SU-DHL-6 (cell line): ENCODE results near the gene ZKSCAN1.

ENCODE experiments used
- H2AFZ ChIP-seq: fragments of 200-600 bp; sonication (generic); 2 replicates; pipeline ENCODE4 v1.6.1; 2014; ENCODE audit warnings: low read depth, mild to moderate bottlenecking, moderate library complexity, mixed read lengths, antibody characterized with exemption, low read length; ENCODE audit not compliant: severe bottlenecking
- H3F3A ChIP-seq: fragments of 200-600 bp; shearing (Covaris generic); 2 replicates; pipeline ENCODE4 v1.6.0; 2016; ENCODE audit warnings: antibody characterized with exemption, mild to moderate bottlenecking; ENCODE audit not compliant: insufficient read depth
- H3K27ac ChIP-seq: fragments of 200-600 bp; sonication (generic); 2 replicates; pipeline ENCODE4 v1.5.1; 2016; ENCODE audit warnings: low read depth, mild to moderate bottlenecking, low read length, moderate library complexity, mixed read lengths
- H3K27me3 ChIP-seq: fragments of 200-600 bp; sonication (generic), shearing (Covaris generic); 2 replicates; pipeline ENCODE4 v1.6.0; 2014; ENCODE audit warnings: mild to moderate bottlenecking, low read length
- H3K36me3 ChIP-seq: fragments of 200-600 bp; sonication (generic); 2 replicates; pipeline ENCODE4 v1.6.1; 2014; ENCODE audit warnings: mild to moderate bottlenecking, low read length, mixed read lengths
- H3K4me2 ChIP-seq: fragments of 300-600, 200-600 bp; shearing (Covaris generic), sonication (generic); 2 replicates; pipeline ENCODE4 v1.6.0; 2014; ENCODE audit warnings: low read length, low read depth, mild to moderate bottlenecking; ENCODE audit not compliant: poor library complexity, severe bottlenecking
- H3K4me3 ChIP-seq: fragments of 200-600 bp; sonication (generic); 2 replicates; pipeline ENCODE4 v1.5.1; 2014; ENCODE audit warnings: antibody characterized with exemption, low read length, mild to moderate bottlenecking, mixed read lengths; ENCODE audit not compliant: insufficient read depth, poor library complexity, severe bottlenecking
- H3K79me2 ChIP-seq: fragments of 200-600 bp; sonication (generic); 2 replicates; pipeline ENCODE4 v1.6.1; 2014; ENCODE audit warnings: mild to moderate bottlenecking, low read length, moderate library complexity; ENCODE audit not compliant: insufficient read depth
- H3K9ac ChIP-seq: fragments of 200-600 bp; sonication (generic); 2 replicates; pipeline ENCODE4 v1.7.0; 2014; ENCODE audit warnings: mild to moderate bottlenecking, low read length
- H3K9me2 ChIP-seq: fragments of 200-600 bp; sonication (generic); replicated peaks from 2 replicates; pipeline ENCODE4 v1.6.1; 2014; ENCODE audit warnings: low read length; ENCODE audit not compliant: insufficient read depth
- H3K9me3 ChIP-seq: fragments of 200-600 bp; sonication (generic); 2 replicates; pipeline ENCODE4 v1.6.1; 2014; ENCODE audit warnings: low read length, mixed read lengths; ENCODE audit not compliant: insufficient read depth
- H4K20me1 ChIP-seq: fragments of 200-600 bp; sonication (generic); 2 replicates; pipeline ENCODE4 v1.6.1; 2014; ENCODE audit warnings: low read depth, mild to moderate bottlenecking, antibody characterized with exemption, low read length, moderate library complexity, mixed read lengths
- EZH2phosphoT487 ChIP-seq: fragments of 200-600 bp; sonication (generic), shearing (Covaris generic); conservative IDR thresholded peaks from 2 replicates; pipeline ENCODE4 v1.6.1; 2018; ENCODE audit warnings: mild to moderate bottlenecking, antibody characterized with exemption, low read length, moderate library complexity, mixed read lengths
- TF ChIP-seq, protein P1 (sequence below): fragments of 200-600 bp; sonication (generic); IDR thresholded peaks from one replicate; pipeline ENCODE4 v1.5.1; 2017; ENCODE audit warnings: antibody characterized with exemption, mild to moderate bottlenecking, low read length, moderate library complexity; ENCODE audit not compliant: insufficient read depth, poor library complexity, severe bottlenecking

The ZKSCAN1 gene

DNA sequence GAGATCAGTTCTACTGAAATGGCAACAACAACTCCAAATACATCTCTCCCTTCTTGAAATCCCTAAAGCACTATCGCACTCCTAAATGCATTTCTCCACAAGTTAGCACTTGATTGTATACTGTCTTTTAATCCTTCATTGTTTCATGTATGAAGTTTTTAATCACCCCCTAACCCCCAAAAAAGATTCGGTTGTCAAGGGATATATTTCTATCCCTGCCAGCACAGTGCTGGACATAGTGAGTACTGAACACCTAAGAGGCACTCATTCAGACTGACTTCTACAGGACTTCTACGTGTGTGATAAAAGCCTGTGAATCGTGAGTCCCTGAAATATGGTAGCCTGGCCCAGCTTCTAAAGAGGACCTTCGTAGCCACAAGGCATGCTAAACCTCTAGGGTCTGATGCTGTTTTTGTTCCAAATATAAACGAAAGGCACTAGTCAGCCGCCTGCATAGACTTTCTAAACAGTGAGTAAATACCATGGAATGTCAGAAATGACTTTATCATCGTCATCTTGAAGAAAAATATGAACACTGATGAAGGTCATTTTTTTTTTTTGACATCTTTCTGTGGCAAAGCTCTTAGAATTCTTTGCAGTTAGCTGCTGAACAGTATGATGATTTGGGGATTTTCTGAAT, 19.6 kb downstream of the ZKSCAN1 start:
- H3K27ac ChIP-seq: no peak overlapping the region
- no peak overlapping the region for H3K4me2 ChIP-seq
- H3K9ac ChIP-seq: no peak overlapping the region
- no peaks in the 10 kb centered on the region; the same call in 1 of the 2 replicates for H3K36me3 ChIP-seq
- H4K20me1 ChIP-seq: no peaks in the 10 kb centered on the region
- H3K27me3 ChIP-seq: no peaks in the 10 kb centered on the region
- no peaks in the 10 kb centered on the region for H3K79me2 ChIP-seq
- H3K9me3 ChIP-seq: no peaks in the 10 kb centered on the region
- H3K9me2 ChIP-seq: no peaks in the 10 kb centered on the region
- TF ChIP-seq, protein P1, sequence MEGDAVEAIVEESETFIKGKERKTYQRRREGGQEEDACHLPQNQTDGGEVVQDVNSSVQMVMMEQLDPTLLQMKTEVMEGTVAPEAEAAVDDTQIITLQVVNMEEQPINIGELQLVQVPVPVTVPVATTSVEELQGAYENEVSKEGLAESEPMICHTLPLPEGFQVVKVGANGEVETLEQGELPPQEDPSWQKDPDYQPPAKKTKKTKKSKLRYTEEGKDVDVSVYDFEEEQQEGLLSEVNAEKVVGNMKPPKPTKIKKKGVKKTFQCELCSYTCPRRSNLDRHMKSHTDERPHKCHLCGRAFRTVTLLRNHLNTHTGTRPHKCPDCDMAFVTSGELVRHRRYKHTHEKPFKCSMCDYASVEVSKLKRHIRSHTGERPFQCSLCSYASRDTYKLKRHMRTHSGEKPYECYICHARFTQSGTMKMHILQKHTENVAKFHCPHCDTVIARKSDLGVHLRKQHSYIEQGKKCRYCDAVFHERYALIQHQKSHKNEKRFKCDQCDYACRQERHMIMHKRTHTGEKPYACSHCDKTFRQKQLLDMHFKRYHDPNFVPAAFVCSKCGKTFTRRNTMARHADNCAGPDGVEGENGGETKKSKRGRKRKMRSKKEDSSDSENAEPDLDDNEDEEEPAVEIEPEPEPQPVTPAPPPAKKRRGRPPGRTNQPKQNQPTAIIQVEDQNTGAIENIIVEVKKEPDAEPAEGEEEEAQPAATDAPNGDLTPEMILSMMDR: no peak
- TF ChIP-seq EZH2phosphoT487: no peak
- H3K4me3 ChIP-seq: no peak overlapping the region
- H3F3A ChIP-seq: no peaks in the 10 kb centered on the region; the same call in 1 of the 2 replicates
- no peak overlapping the region for H2AFZ ChIP-seq

DNA sequence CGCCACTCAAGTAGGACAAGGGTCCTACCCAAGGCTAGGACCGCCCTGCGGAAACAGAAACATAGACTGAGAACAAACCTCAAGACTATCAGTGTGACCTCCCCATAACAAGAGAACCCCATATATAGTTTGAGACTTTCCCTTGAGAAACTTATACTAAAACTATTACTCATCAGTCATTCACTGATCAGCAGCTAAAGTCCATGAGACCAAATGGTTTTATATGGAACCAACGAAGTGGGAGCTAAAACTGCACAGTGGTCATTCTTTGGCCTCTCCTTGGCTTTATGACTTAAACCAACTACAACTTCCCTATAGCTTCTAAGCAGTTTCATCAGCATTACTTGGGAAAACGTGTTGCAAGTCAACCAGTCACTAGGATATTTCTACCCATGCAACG, 20.5 kb downstream of the ZKSCAN1 start:
- no peaks in the 10 kb centered on the region for H4K20me1 ChIP-seq
- no peak overlapping the region for H3K4me2 ChIP-seq

DNA sequence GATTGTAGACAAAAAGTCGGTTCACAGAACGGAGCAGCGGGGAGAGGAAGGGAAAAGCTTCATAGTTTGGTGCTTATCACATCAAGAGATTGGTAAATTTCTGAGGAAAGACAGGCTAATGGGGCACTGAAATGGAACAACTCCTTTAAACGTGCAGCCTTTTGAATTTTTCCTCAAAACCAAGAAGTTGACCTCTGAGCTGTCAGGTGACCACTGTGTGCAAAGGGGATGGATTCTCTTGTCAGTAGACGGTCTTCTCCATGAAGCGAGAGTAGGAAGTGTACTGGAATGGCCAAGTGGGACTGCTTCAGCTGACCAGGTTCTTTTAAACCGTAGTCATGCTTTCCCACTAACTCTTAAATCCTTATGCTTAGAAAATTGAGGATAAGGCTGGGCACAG, 22.9 kb downstream of the ZKSCAN1 start:
- no peaks in the 10 kb centered on the region for H4K20me1 ChIP-seq
- no peak overlapping the region for H3K4me2 ChIP-seq
- no peaks in the 10 kb centered on the region for H3K79me2 ChIP-seq
- no peaks in the 10 kb centered on the region for H3K27me3 ChIP-seq
- H2AFZ ChIP-seq: no peak overlapping the region
- no peak overlapping the region for H3K4me3 ChIP-seq
- H3F3A ChIP-seq: peaks cover 12% of the 10 kb centered on the region; the same call in 1 of the 2 replicates
- no peaks in the 10 kb centered on the region for H3K9me2 ChIP-seq
- no peaks in the 10 kb centered on the region for H3K9me3 ChIP-seq
- H3K36me3 ChIP-seq: no peaks in the 10 kb centered on the region; the same call in 1 of the 2 replicates
- no peak overlapping the region for H3K27ac ChIP-seq
- H3K9ac ChIP-seq: no peak overlapping the region
- TF ChIP-seq EZH2phosphoT487: no peak
- TF ChIP-seq, protein P1: no peak

More for the DNA sequence above, 20.5 kb downstream of the ZKSCAN1 start:
- H3K27ac ChIP-seq: no peak overlapping the region
- TF ChIP-seq, protein P1: no peak
- TF ChIP-seq EZH2phosphoT487: no peak
- no peaks in the 10 kb centered on the region for H3K79me2 ChIP-seq
- no peak overlapping the region for H3K4me3 ChIP-seq
- no peaks in the 10 kb centered on the region; the same call in 1 of the 2 replicates for H3K36me3 ChIP-seq
- H3K27me3 ChIP-seq: no peaks in the 10 kb centered on the region
- H3K9me2 ChIP-seq: no peaks in the 10 kb centered on the region
- no peak overlapping the region for H2AFZ ChIP-seq
- H3K9me3 ChIP-seq: no peaks in the 10 kb centered on the region
- H3K9ac ChIP-seq: no peak overlapping the region
- H3F3A ChIP-seq: peaks cover 3% of the 10 kb centered on the region; the same call in 1 of the 2 replicates
